ENCODE results near the gene ZNF205.
A peak's percentile ranks its signal among the peaks of the same experiment; 100 is the strongest.

- TF ChIP-seq POLR2AphosphoS5 (IDR thresholded peaks at IDR 0.05) (peak; percentile 42 to 57), POLR2A (IDR thresholded peaks at IDR 0.05; ENCODE audit: low read depth) (no peak), CTCF (IDR thresholded peaks at IDR 0.05) (no peak)
Measured at GRCh38 chr16:3065069-3065741, 47.2 kb upstream of the ZNF205 start, which contains the start of gene IL32.
